ENCODE results near the gene VARS2. TPM values are rescaled to one million over a fixed set of nuclear protein-coding genes. Genes with fewer than 3 reads are reported as not detected.
A peak's percentile ranks its signal among the peaks of the same experiment; 100 is the strongest.

VARS2 gene
- total RNA-seq, 1 donor from 2014 or later = 23.5 TPM

DNA sequence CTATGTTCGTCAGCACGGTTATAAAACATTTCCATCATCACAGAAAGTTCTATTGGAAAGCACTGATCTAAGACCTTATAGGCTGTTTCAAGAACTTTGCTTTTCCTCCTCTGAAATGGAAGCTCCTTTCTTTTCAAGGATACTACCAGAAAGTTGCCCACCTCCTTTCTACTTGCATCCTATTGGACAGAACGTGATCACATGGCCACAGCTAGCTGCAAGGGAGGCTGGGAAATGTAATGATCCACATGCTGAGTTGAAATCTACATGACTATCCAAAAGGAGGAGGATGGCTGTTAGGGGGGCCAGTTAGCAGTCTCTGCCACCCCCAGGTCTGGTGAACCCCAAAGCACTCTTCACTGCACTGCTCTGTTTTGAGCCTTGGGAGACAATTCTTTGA, 14.6 kb downstream of the VARS2 start:
- no peak for DNase-seq (ENCODE audit: low spot score)

DNA sequence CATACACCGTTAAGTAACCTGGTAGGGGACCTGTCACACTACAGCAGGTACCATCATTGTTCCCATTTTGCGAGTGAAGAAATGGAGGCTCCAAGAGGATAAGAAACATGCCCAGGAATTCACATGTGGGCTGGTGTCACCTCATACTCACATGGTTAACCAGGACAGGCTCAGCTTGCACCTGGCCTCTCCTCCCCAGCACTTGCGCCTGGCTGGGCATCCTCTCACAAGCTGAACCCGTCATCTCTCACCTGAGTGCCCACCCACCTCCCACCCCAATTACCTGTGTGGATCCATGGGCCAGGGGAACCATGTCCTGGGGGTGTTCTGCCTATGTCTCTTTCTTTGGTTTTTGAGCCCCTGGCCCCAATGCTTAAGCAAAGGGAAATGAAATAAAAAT, 16.5 kb downstream of the VARS2 start:
- DNase-seq (ENCODE audit: low spot score) = no peak

- DNase-seq (ENCODE audit: low spot score) = no peak
Measured at GRCh38 chr6:30931272-30931671, 17.2 kb downstream of the VARS2 start.

- DNase-seq (ENCODE audit: low spot score) = no peak
Measured at GRCh38 chr6:30931969-30932645, 18.1 kb downstream of the VARS2 start, which contains the start of gene SFTA2. Gene SFTA2 (minus strand): TSS chr6:30932170. CDS start chr6:30932096, 74 bp downstream.

- no peak for DNase-seq (ENCODE audit: low spot score)
Measured at GRCh38 chr6:30932665-30933365, 18.8 kb downstream of the VARS2 start.

GRCh38 chr6:30935018-30935417, 21.0 kb downstream of the VARS2 start:
- DNase-seq (ENCODE audit: low spot score) = no peak

DNA sequence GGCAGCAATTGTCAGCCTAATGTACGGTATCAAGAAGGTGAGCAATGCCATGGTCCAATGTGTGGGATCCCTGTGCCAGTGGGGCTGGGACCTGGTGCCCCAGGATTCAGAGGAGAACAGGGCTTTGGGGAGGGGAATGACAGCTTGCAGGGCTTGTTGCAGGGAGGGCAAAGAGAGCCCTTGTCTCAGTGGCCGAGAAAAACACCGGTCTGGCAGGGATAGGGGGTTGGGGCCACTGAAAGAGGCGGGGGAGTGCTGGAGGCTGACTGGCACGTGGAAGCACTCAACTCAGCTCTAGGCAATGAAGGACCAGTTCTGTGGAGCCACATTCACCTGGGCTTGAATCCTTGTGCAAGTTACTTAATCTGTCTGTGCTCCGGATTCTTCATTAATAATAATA, 23.2 kb downstream of the VARS2 start:
- DNase-seq (ENCODE audit: low spot score) = no peak

- no peak for DNase-seq (ENCODE audit: low spot score)
Measured at GRCh38 chr6:30938730-30939129, 24.7 kb downstream of the VARS2 start.

DNA sequence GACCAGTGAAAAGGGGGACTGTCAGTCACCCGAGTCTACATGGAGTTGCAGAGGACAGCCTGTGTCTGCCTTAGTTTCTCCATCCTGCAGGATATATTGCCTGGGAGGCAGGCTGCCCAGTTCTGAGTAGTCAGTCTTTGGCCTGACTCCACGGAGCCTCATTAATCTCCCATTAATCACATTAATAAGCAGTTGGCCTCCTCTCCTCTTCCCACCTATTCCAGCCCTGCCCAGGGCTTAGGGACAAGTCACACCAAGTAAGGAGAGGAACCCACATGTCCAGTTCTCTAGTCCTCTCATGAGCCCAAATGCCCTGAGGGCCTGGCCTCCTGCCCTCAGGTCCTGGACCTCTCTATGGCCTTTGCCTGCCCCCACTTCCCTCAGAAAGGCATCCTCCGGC, 25.4 kb downstream of the VARS2 start:
- no peak for DNase-seq (ENCODE audit: low spot score)

GRCh38 chr6:30940361-30940986, 26.4 kb downstream of the VARS2 start, which contains the start of gene MUCL3:
Gene MUCL3 (plus strand): TSS chr6:30940973. CDS start chr6:30941000, 27 bp downstream.
- no peak for DNase-seq (ENCODE audit: low spot score)

DNA sequence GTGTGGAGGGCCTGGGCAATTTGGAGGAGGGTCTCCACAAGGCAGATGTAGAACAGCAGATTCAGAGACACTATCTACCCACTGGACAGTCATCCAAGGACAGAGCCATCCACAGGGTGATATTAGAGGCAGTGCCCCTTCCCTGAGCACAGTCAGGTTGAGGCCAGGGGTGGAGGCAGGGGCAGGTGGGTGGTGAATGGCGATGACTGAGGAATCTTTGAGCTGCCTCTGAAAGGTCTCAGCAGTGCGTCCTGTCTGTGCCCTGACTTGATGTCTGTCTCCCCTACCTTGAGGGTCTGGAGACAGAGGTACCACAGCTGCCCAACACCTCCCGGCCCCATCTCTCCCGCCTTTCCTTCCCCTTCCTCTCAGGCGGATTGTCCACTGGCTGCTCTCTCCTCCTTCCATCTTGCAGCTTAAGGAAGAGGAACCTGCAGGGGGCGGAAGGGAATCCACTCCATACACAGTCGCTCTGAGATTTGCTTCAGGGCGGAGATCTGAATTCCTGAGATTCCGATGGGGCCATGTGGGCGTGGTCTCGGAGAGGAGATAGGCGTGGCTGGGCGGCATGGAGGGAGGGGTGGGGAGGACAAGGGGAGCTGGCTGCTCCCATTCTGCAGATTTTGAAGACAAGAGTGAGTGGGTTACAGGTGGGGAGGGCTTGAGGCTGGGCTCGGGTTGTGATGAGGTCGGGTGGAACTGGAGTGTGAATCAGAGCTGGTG, 28.5 kb downstream of the VARS2 start:
- DNase-seq (ENCODE audit: low spot score) = no peak

DNA sequence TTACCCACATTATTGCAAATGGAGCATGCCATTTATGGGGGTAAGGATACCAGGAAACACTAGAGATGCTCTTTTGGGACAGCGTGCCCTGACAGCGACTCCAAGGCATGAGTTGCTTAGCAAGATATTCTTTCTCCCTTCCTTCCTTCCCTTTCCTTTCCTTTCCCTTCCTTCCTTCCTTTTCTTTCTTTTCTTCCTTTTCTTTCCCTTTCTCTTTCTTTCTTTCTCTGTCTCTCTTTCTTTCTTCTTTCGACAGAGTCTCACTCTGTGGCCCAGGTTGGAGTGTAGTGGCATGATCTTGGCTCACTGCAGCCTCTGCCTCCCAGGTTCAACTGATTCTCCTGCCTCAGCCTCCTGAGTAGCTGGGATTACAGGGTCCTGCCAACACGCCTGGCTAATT, 30.0 kb downstream of the VARS2 start:
- no peak for DNase-seq (ENCODE audit: low spot score)

GRCh38 chr6:30945281-30945680, 31.2 kb downstream of the VARS2 start:
- DNase-seq (ENCODE audit: low spot score) = no peak

DNA sequence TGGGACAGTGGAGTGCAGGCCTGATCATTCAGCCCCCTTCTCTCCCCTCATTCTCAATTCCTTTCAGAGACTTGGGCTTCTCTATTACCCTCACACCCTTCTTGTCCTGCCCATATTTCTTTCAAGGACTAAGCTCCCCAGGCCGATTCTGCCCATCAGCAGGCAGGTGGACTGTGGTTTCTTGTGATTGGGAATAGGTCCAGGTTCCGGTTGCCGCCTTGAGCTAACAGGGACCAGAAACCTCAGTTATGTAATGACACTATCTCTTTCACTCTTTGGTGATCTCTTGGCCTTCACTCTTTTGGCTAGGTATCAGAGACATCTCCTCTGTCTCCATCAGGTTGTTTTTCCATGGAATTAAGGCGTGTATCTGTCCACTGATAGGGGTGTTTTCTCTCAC, 33.2 kb downstream of the VARS2 start:
- no peak for DNase-seq (ENCODE audit: low spot score)

DNA sequence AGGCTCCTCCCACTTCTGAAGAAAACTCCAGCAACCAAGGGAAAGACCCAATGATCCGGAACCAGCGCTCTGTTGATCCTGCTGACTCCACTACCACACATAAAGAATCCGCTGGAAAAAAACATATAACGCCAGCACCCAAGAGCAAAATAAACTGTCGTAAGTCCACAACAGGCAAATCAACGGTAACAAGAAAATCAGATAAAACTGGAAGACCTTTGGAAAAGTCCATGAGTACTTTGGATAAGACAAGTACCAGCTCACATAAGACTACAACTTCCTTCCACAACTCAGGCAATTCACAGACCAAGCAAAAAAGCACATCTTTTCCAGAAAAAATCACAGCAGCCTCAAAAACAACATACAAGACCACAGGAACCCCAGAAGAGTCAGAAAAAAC, 34.8 kb downstream of the VARS2 start:
- DNase-seq (ENCODE audit: low spot score) = no peak

DNA sequence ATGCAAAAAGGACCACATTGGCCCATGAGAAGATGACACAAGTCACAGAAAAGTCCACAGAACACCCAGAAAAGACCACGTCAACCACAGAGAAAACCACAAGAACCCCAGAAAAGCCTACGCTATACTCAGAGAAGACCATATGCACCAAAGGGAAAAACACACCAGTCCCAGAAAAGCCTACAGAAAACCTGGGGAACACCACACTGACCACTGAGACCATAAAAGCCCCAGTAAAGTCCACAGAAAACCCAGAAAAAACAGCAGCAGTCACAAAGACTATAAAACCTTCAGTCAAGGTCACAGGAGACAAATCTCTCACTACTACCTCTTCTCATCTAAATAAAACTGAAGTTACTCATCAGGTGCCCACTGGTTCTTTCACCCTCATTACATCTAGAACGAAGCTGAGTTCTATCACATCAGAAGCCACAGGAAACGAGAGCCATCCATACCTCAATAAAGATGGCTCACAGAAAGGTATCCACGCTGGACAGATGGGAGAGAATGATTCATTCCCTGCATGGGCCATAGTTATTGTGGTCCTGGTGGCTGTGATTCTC, 38.0 kb downstream of the VARS2 start:
- DNase-seq (ENCODE audit: low spot score) = no peak

DNA sequence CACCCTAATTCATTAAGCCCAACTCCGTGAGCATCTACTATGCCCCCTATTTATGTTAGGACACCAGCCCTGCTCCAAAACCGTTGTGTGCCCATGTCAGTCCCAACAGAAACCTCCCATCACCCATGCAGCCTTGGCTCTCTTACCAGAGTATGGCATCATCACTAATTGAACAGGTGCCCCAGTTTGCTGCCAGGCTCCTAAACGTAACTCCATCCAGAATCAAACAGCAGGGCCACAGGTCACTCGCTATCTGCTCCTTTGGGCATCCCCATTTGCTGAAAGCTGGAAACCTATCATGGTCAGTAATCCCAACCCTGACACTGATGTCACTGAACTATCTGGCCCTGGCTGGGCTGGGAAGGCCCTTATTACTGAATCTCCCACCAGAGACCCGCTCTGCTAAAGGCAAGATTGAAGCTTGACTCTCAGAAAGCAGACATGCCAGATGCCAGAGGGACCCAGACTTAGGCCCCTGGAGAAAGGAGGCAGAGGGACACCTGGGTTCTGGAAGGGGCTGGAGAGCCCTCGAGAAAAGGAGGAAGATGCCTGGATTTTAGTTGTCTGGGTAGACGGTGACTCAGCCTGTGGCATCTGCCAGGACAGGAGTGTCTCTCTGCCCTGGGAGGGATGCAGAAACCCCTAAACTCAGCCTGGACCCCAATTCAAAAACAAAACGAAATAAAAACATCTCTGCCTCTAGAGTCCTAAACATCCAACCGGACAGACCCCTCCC, 40.8 kb downstream of the VARS2 start:
- DNase-seq (ENCODE audit: low spot score) = no peak

- peak; percentile 95 for DNase-seq (ENCODE audit: low spot score)
Measured at GRCh38 chr6:30955367-30956042, 41.5 kb downstream of the VARS2 start.

DNA sequence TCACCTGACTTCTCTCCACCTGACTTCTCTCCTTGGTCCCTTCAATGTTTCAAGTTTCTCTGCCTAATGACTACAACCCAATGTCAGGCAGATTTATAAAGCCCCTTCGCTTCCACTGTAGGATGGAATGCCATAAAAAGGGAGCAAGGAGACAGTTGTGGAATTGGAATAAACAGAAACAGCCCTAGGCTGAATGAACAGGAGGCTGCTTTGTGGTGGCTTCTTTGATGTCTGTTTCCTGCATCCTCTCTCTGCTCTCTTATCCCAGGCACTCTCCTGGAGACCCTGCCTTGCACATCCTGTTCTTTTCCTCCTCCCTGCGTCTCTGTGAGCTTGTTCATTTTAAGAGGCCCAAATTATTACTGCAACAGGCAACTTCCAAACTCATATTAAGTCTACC, 43.7 kb downstream of the VARS2 start:
- no peak for DNase-seq (ENCODE audit: low spot score)
